NCI-H146 (cell line): ENCODE data around the gene HSPBP1.

Source experiments
- DNase-seq: peaks from one replicate; lab custom pipeline; 2025; lab: John Stamatoyannopoulos, UW

HSPBP1 gene

DNA sequence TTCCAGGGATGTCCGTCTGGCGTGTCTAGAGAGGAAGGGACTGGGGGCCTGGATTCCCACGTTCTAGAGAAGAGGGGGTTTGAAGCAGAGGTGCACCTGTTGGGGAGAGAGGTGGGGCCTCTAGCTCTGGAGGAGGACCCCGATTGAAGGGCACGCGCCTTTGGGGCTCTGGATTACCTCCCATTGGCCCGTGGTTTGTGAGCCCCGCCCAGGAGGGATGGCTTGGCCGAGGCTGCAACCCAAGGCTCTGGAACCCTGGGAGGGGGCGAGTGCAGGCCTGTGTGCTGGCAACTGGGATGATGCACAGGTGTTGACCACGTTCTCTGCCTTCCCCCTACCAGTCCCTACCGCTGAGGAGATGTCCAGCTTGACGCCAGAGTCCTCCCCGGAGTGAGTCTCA lies 25.1 kb upstream of the HSPBP1 start:
- no peak for DNase-seq

DNA sequence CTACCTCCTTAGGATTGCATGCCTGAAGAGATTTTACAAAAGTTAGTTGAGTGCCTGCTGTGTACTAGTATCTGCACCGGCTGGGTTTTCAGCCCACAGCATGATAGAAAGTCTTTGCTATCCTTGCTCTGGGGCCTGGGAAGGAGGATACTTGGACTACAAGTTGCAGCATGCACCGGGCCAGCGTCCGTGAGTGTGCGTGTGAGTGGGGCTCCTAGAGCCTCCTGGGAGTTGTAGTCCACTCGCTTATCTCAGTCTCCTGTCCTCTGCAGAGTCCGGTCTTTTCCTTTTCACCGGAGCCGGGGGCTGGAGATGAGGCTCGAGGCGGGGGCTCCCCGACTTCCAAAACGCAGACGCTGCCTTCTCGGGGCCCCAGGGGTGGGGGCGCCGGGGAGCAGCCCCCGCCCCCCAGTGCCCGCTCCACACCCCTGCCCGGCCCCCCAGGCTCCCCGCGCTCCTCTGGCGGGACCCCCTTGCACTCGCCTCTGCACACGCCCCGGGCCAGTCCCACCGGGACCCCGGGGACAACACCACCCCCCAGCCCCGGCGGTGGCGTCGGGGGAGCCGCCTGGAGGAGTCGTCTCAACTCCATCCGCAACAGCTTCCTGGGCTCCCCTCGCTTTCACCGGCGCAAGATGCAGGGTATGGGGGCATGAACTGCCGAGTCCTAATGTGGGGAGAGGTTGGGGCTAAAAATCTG lies 24.5 kb upstream of the HSPBP1 start:
- peak; percentile 19 for DNase-seq

DNA sequence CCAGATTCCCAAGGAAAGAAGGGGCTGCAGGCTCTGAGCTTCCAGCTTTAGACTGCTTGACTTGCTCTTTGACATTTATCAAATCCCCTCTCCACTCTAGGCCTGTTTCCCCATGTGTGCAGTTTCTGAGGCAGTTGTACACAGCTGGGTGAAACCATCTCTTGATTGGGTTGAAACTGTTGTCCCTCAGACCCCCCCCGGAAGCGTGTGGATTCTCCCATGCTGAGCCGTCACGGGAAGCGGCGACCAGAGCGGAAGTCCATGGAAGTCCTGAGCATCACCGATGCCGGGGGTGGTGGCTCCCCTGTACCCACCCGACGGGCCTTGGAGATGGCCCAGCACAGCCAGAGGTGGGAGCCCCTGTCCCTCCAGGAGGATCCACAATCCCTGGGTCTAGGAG lies 23.6 kb upstream of the HSPBP1 start:
- no peak for DNase-seq

DNA sequence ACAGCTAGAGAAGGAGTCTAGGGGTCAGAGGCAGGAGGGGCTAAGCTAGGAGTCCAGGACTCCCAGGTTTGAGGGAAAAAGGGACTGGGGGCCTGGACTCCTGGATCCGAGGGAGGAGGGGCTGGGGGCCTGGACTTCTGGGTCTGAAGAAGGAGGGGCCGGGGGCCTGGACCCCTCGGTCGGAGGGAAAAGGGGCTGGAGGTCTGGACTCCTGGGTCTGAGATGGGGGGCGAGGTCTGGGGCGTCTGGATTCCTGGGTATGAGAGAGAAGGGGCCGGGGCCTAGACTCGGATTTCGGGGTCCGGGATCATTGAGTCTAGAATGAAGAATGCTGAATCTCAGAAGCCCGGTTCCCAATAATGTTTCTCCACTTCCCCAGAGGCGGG lies 22.4 kb upstream of the HSPBP1 start:
- no peak for DNase-seq

DNA sequence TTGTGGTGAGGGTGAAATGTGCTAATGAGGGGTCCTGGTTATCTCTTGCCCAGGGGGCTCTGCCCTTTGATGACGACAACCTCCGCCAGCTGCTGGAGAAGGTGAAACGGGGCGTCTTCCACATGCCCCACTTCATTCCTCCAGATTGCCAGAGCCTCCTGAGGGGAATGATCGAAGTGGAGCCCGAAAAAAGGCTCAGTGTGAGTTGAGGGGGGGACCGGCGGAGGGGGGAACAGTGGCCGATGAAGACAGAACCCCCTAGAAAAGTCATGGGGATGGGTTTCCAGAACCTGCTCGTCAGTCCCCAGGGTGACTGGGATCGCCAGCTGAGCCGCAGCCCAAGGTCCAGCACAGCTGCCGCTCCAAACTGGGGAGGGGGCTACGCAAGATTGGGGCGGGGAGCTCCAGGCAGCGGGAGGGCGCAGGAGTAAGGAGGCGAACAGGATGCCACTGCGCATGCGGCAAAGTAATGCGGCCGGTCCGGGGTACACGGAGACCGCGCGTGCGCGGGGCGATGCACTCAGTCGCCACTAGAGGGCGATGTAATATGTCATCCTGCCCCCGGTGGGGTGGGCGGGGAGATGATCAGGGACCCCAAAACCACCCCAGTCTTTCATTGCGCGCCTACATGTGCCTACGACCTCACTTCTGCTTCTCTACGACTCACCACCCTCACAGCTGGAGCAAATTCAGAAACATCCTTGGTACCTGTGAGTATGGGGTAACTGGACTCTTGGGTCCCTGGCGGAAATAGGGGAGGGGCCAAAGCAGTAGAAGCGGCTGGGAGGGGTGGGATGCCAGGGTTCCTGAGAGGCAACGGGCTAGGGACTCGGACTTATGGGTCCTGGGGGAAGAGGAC lies 21.8 kb upstream of the HSPBP1 start:
- peak; percentile 47 for DNase-seq

DNA sequence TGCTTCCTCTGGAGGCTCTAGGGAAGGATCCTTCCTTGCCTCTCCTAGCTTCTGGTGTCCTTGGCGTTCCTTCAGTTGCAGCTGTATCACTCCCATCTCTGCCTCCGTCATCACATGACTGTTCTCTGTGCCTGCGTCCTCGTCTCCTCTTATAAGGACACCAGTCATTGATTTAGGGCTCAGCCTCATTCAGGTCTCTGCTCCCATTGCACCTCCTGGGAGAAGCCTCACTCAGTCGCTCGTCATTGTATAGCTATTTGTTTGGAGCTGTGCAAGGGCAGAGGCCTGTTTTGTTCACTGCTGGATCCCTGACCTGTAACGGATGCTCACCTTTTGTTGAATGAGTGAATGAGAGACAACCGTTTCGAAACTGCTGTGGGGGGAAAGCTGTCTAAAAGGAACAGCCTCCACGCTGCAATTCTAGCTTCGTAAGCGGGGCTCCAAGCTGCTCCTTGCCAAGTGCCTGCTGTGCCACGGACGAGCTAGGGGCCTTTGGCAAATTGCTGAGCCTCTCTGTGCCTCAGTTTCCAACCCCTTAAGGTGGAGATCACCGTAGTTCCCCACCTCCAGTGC lies 21.1 kb upstream of the HSPBP1 start:
- DNase-seq = no peak

DNA sequence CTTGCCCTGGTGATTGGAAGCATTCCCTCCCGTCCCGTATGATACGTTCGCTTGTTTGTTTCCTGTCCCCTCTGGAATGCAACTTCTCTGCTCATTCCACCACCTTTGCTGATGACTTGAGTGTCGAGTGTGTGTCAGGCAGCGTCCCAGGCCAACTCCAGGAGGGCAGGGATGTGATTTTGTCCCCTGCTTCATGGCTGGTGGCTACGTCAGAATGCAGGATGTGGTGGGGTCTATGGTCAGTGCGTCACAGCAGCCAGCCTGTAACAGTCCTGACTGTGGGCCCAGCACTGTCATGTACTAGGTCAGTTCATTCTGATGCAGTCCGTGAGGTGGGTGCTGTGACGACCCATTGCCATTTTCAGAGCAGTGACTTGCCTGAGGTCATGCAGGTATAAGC lies 20.1 kb upstream of the HSPBP1 start:
- DNase-seq = no peak

DNA sequence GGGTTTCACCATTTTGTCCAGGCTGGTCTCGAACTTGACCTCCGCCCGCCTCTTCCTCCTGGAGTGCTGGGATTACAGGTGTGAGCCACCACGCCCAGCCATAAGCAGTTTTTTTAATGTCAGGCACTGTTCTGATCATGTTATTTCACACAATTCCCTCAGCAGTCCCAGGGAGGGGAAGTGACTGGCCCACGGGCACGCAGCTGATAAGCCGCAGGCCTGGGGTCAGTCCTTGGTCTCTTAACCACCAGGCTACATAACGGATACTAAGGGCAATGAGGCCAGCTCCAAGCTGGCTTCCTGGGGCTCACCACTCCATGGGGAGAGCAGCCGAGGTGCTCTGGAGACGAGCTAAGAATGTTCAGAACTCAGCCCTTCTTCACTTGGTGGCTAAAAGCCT lies 17.4 kb upstream of the HSPBP1 start:
- DNase-seq = no peak

DNA sequence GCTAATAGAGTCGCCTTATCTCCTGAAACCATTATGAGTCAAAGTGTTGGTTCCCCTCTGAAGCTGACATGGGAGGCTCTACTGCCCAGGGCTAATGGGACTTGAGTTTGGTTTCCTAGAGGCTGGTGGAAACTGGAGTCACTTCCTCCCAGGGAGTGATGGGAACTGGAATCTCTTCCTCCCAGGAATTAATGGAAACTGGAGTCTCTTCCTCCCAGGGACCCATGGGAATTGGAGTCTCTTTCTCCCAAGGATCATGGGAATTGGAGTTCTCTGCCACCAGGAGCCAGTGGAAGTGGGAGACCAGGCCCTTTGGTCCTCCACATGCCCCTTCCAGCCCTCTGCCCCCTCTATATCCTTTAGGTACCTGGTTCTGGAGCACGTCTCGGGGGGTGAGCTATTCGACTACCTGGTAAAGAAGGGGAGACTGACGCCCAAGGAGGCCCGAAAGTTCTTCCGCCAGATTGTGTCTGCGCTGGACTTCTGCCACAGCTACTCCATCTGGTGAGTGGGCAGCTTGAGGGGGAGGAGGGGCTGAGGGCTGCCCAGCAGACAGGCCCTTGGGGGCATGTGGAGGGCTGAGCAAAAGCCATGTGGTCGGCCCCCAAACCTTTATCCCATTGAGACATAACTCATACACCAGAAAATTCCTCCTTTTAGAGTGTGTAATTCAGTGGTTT lies 9.3 kb upstream of the HSPBP1 start:
- no peak for DNase-seq

DNA sequence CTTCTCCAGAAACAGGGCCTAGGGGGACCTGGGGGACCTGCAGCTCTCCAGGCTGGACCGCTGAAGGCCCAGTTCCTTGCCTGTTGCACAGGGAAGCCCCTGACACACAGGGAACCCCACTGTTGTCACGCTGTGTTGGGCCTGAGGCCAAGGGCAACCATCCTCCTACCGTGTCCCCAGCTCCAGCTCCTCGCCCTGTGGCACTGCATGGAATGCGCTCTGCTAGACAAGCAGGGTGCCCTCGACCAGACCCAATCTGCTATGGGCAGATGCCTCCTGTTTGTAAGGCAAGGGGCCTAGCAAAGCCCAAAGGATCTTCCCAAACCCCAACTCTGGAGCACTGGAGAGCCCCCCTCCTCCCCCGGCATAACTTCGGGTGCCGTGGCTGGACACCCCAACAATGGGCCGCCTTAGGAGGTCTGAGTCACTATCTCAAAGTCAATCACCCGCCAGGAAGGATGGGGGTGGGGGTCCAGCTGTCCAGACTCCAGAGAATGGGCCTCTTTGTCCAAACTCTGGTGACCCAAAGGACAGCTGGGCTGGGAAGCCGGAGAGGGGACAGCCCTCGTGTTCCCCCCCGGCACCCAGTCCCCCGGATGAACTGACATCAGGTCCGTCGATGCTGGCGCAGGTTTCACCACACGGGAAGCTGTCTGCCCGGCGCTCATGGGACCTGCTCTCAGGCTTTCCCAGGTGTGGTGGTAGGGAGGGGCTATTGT lies 7.6 kb upstream of the HSPBP1 start:
- DNase-seq = no peak

DNA sequence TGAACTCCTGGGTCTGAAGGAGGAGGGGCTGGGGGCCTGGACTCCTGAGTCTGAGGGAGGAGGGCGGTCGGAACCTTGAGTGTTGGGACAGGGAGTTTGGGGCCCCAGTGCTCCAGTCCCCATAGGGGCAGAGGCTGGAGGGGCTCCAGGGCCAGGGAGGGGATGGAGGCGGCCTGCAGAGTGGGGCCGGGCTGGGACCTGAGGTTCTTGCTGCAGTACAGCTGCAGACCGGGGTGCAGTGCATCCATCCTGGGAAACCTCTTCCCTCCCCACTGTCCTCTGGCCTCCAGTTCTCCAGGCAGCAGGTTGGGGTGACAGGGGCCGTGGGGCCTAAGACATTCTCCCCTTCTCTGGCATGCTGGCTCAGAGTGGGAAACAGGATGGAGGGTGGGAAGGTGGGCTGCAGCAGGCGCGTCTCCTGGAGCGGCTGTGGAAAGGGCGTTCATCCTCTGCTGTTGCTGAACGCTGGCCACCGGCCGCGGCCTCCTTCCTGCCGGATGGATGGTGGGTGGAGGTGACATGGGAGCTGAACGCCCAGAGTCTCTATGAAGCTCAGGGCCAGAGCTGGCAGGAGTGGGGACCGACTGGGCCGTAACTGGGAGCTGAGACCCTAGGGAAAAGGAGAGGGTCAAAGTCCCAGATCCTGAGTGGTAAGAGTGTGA lies 5.5 kb upstream of the HSPBP1 start:
- no peak for DNase-seq

DNA sequence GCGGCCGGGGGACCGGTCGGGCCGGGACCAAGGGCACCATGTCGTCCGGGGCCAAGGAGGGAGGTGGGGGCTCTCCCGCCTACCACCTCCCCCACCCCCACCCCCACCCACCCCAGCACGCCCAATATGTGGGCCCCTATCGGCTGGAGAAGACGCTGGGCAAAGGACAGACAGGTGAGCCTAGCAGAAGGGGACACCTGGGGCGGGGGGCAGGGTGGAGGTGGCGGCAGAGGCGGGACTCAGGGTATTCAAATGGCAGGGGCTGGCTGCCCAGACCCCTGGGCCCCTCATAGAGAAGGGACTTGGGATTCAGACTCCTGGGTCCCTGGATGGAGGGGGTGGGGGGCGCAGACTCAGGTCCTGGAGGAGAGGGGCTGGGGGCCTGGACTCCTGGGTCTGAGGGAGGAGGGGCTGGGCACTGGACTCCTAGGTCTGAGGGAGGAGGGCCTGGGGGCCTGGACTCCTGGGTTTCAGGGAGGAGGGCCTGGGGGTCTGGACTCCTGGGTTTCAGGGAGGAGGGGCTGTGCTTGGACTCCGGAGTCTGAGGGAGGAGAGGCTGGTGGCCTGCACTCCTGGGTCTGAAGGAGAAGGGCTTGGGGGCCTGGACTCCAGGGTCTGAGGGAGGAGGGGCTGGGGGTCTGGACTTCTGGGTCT lies 4.6 kb upstream of the HSPBP1 start:
- peak; percentile 65 for DNase-seq

DNA sequence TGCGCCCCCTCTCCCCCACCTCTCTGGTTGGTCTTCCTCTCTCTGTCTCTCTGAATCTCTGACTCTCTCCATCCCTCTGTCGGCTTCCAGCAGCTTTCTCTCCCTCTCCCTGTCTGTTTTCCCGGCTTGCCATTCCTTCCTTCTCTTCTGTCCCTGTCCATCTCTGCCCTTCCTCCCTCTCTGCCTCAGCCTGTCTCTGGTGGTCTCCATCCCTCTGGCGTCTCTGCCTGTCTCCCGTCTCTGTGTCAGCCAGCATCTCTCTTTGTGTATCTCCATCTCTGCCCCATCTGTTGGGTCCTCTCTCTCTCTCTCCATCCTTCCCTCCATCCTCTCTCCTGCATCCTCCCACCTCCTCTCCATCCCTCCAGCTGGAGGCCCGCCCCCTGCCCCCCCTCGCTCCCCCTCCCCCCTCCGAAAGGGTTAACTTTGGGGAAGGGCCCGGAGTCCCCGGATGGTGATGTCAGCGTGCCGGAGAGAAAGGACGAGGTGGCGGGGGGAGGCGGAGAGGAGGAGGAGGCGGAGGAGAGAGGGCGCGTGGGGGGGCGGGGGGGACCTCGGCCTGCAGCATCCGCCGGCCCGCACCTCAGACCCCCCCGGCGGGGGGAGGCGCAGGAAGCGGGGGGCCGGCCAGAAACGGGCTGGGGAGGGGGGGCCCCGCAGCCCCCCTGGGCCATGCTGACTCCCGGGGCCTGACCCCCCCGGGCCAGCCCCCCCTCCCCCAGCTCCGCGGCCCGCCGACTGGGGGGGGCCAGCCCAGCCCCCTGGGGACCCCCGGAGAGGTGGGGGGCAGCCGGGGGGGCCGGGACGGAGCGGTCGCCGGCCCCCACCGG lies 3.9 kb upstream of the HSPBP1 start, which contains the start of gene BRSK1:
Gene BRSK1, plus strand, starts transcription at position 450 of the 830 bp plus-strand sequence. CDS start 446 bp downstream, outside the sequence.
- DNase-seq = peak; percentile 88

DNA sequence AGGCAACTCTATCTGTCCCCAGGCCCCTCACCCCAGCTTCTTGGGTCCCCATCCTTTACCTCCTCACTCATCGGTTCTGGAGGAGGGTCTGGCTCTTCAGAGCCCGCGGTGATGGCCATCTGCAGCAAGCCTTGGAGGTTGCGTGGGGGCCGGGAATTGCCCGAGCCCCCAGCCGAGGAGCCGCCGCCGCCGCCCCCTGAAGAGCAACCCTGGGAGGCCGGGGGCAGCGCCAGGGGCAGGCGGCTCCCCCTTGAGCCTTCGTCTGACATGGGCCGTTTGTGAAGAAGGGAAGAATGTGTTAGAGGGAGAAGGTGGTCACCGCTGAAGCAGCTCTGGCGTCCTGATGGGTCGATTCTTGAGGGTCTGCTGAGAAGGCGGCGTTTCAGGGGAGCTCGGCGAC lies 570 bp downstream of the HSPBP1 start:
- no peak for DNase-seq

DNA sequence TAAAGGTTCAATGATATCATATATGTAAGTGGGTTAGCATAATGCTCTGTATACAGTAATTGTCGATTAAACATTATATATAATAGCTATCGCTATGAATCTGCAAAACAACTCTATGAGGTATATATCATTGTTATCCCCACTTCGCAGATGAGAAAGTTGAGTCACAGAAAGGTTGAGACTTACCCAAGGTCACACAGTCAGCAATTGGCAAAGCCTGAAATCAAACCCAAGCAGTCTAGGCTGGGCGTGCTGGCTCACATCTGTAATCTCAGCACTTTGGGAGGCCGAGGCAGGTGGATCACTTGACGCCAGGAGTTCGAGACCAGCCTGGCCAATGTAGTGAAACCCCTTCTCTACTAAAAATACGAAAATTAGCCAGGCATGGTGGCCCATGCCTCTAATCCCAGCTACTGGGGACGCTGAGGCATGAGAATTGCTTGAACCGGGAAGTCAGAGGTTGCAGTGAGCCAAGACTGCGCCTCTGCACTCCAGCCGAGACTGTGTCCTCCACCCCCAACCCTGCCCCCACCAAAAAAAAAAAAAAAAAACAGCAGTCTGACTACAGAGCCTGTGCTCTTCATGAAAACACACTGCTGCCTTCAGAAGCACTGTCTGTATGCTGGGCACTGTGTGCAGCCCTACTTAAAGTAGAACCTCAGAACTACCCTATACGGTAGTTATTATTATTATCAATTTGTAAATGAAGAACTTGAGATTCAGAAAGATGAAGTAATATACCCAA lies 1.3 kb downstream of the HSPBP1 start:
- no peak for DNase-seq

DNA sequence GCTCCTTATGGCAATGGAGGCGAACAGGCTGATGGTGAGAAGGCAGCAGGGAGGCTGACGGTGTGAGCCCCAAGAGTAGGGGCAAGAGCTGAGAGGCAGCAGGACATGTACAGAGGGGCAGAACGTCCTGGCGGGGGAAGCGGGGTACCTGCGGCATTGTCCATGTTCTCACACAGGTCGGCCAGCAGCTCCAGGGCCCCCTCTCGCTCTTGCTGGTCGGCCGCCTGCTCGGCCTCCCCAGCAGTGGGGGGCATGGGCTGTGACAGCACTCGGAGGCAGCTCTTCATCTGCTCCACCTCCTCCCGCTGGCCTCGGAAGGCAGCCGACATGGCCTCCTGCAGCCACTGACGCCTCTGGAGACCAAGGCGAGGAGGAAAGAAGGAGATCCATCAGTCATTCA lies 2.4 kb downstream of the HSPBP1 start:
- DNase-seq = no peak

DNA sequence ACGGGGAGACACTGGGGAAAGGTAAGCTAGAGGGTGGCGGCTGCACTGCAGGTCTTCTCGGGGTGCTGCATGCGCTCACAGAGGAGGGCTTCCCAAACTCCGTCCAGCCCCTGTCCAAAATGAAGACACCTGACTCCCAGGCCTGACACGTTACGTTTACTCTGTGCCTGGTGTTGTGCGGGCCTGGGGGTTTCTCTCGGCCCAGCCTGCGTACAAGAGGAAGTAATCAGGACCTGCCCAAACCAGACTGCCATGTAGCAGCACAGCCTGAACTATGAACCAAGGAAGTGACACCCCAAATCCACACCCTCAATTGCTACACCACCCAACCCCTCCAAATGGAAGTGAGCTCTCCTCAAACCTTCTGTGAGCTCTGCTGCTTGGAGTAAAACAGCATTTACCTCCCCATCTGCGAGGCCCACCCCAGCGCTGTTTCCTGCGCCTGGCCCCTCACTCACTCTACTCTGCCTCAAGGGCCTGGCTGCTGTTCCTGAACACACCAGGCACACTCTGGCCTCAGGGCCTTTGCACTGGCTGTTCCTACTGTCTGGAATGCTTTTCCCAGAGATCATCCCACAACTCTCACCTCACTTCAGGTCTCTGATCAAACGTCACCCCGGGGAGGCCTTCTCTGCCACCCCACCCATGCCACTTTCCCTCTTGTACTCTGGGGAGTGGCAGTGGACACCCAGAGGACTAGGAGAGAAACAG lies 3.0 kb downstream of the HSPBP1 start:
- no peak for DNase-seq
